ENCODE data around the gene PNPLA8.
"Not testable (repeated sequence)": the region's sequence is repeated elsewhere in the genome, so short reads cannot be mapped to it uniquely, and the experiment has no call there.

Gene PNPLA8

GRCh38 chr7:108468246-108468645 lies 57.7 kb downstream of the PNPLA8 start:
- no peak for DNase-seq

GRCh38 chr7:108467391-108467790 lies 58.5 kb downstream of the PNPLA8 start:
- DNase-seq, result no peak

- not testable (repeated sequence) for DNase-seq
Observed at GRCh38 chr7:108466322-108466721, 59.6 kb downstream of the PNPLA8 start.

GRCh38 chr7:108464743-108465142 lies 61.2 kb downstream of the PNPLA8 start:
- no peak for DNase-seq

- DNase-seq, result no peak
Observed at GRCh38 chr7:108463613-108464012, 62.3 kb downstream of the PNPLA8 start.

DNA sequence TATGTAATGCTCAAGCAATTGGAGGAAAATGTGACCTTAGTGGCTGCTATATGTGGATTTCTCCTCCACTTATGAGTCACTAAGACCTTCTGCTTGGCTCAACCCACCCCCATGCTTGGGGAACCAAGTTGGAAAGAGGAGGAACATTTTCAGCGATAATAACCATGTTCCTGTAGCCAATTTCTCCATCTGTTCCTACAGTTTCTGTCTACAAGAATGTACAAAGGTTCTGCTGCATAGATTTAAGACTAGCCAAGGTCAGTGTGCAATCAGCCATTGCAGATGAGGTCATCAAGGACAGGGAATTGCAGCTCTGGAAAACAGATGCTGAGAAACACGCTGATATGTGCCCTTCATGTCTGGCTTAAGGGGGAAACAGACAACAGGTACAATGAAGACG lies 64.1 kb downstream of the PNPLA8 start:
- DNase-seq, result no peak

DNA sequence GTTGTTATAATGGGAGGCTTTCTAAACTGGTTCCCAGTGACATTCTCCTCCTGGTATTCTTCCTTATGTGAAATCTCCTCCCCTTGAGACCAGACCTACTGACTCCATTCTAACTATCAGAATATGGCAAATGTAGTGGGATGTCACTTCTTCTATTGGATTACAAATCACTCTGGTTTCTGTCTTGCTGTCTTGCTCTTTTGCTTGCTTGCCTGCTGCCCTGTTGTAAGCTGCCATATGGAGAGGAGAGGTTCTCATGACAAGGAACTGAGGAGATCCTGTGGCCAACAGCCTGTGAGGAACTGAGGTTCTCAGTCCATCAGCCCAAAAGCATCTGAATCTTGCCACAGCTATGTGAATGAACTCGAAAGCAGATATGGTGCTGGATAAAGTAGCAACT lies 65.0 kb downstream of the PNPLA8 start:
- no peak for DNase-seq

- DNase-seq, result no peak
Observed at GRCh38 chr7:108459922-108460551, 65.9 kb downstream of the PNPLA8 start.

DNA sequence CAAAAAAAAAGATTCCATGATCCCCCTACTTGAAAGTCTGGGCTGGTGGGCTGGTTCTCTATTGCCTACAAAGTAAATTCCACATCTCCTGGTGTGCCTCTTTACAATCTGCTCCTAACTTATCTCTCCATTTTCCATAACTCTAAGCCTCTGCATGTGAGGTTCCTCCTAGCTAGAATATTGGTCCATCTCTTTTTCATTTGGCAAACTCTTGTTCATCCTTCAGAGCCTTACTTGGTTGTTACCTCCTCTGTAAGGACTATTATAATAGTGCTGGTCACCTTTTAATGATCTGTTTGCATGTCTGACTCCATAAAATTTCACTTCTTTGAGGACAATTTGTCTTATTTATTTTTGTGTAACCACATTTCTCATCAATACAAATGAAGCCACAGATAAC lies 68.1 kb downstream of the PNPLA8 start:
- DNase-seq, result no peak

- no peak for DNase-seq
Observed at GRCh38 chr7:108456845-108457540, 68.9 kb downstream of the PNPLA8 start.

DNA sequence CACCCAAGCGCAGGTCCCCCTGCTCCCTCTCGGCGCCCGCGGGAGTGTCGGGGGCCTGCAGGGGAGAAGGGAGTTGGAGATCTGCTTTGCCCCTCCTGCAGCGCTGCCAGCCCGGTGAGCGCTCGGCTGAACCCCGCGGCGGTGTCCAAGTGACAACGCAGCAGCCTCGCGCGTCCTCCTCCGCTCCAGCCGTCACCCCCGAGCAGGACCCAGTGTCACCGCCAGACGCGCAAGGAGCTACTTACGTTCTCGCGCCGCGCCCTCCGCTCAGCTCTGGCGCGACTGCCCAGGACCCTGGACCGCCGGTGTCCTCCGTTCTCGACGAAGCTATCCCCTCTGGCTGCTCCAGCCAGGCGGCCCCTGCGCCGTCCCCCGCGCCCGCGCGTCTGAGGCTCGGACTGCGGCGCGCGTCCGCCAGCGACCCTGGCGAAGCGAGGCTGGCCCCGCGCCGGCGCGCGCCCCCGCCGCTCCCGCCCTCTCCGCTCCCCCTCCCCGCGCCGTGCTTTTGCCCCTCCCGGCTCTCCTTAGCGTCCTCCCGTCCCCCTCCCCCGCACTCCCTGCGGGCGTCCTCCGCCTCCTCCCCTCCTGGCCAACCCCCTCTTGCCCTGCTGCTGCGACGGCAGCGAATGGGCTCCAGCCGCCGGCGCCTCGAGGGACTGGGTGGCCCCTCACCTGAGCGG lies 69.8 kb downstream of the PNPLA8 start, which contains the start of gene NRCAM:
Gene NRCAM (minus strand): TSS at position 439 of the 680 bp plus-strand sequence. CDS start 216,372 bp downstream, outside the sequence.
- peak; percentile 22 for DNase-seq

DNA sequence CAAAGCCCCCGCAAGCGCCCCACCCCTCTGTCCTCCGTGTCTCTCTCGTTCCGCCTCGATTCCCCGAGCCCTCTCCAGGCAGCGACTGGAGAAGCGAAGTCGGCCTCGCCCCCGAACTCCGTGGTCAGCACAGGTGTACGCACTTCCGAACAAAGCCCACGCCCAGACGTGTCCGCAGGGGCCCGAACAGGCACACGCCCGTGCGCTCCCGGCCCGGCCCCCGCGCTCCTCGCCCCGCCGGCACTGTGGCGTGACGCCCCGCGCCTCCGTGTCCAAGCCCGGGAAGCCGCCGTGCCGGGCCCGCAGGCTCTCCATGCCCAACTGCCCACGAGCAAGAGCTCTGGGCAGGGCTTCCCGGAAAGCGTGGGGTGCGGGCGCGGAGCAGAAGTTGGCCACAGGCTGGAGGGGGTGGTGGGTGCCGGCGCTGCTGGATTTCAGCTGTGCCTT lies 70.4 kb downstream of the PNPLA8 start:
- peak; percentile 10 for DNase-seq

GRCh38 chr7:108454674-108455550 lies 71.0 kb downstream of the PNPLA8 start:
- peak; percentile 10 for DNase-seq

- DNase-seq, result no peak
Observed at GRCh38 chr7:108454317-108454673, 71.6 kb downstream of the PNPLA8 start.

DNA sequence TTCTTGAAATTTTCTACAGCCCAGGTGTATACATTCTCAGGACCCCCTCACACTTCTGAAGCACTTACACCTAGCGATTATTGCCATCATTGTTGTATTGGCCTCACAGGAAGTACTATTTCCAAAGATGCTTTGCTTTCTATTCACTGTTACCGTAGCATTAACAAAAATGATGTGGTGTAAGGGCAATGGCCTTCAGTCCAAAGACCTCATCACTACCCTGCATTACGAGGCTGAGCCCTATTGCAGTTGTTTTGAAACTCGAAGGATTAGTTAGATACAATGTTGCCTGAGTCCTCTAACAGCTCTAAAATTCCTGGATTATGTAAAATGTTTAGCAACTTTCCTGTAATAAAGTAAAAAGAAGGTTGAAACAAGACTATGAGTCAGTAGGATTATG lies 72.6 kb downstream of the PNPLA8 start:
- no peak for DNase-seq

DNA sequence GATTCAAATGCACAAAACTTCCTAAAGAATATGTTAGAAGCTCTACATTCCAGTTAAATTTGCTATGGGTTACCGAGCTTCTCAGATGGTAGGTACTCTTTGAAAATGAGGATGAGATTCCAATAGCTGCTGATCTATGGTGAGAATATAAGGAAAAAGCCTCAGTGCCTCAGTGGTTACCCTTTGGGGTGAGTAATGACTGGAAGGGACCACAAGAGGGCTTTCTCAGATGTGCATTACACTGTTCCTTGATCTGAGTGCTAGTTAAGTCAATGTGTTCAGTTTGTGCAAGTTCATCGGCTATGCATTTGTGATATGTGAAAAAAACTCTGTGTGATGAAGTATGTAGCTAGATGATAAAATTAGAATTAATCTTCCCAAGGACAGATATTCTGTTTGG lies 73.2 kb downstream of the PNPLA8 start:
- DNase-seq, result no peak

DNA sequence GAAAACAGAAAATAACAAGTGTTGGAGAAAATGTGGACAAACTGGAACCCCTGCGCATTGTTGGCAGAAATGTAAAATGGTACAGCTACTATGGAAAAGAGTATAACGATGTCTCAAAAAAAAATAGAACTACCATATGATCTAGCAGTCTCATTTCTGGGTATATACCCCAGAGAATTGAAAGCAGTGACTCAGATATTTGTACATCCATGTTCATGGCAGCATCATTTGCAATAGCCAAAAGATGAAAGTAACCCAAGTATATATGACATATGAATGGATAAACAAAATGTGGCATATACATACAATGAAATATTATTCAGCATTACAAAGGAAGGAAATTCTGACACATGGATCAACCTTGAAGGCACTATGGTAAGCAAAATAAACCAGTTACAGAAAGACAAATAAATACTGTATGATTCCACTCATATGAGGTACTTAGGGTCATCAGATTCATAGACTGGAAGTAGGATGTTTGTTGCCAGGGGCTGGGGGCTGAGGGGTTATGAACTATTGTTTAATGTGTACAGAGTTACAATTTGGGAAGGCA lies 74.6 kb downstream of the PNPLA8 start:
- no peak for DNase-seq

GRCh38 chr7:108450160-108450559 lies 75.8 kb downstream of the PNPLA8 start:
- DNase-seq, result no peak

DNA sequence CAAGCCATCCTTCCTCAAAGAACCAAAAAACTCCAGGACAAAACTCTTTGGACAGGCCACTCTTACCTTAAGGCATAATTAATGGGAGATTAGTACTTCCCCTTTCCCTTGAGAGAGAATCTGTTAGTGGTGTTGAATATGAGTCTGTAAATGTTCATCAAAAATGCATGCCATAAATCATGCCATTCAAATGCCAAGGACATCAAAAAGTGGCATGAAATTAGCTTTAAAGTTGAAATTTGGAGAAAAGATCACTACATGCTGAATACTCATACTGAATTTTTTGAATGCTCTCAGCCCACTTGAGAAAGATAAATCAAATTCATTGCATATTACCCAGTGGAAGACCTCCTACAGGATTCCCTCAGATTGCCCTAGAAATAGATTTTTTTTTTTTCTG lies 76.4 kb downstream of the PNPLA8 start:
- DNase-seq, result no peak

DNA sequence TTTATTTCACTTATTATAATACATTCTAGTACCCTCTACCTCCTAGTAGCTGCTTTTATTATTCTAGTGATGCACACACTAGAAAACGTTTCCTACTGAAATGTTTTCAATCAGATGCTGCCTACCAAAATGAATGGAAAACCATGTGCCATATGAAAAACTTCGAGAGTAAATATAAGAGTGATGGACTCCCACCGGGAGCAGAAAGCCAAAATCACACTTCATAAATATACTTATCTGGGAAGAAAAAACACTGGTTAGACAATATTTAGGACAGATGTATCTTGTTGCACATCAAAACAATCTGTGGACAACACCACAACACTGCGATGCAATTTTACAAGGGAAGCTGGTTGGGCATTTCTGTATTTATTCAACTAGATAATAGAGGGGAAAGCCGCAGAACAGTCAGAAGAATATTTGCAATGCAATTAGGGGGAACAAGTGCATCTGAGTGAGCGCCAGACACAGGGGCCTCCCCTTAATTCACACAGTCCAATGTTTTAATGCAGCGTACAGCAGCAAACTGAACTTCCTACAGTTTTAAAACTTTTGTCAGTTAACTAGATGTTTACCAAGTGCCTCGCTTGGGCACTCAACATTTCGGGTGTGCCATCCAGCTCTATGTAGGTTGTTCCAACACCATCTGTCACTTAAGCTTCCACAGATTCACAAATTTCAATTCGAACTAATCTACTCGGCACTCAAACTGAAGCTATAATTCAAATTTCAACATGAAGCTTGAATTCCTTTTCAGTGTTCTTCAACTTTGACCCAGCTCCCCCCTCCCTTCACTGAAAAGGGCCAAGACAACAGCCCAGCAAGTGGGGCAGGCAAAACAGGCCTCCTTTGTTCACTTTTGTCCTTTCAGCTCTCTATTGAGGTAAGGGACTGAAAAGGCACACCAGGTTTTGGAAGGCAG lies 77.1 kb downstream of the PNPLA8 start:
- DNase-seq, result no peak

GRCh38 chr7:108442039-108442568 lies 83.8 kb downstream of the PNPLA8 start:
- DNase-seq, result peak; percentile 23

Data from stimulated activated CD4-positive, alpha-beta T cell treated with anti-CD3 and anti-CD28 coated beads, Interleukin-4, amount 100 ng/mL, for 1 hour (primary cell).